ENCODE results near the gene NR3C2.

NR3C2 gene

DNA sequence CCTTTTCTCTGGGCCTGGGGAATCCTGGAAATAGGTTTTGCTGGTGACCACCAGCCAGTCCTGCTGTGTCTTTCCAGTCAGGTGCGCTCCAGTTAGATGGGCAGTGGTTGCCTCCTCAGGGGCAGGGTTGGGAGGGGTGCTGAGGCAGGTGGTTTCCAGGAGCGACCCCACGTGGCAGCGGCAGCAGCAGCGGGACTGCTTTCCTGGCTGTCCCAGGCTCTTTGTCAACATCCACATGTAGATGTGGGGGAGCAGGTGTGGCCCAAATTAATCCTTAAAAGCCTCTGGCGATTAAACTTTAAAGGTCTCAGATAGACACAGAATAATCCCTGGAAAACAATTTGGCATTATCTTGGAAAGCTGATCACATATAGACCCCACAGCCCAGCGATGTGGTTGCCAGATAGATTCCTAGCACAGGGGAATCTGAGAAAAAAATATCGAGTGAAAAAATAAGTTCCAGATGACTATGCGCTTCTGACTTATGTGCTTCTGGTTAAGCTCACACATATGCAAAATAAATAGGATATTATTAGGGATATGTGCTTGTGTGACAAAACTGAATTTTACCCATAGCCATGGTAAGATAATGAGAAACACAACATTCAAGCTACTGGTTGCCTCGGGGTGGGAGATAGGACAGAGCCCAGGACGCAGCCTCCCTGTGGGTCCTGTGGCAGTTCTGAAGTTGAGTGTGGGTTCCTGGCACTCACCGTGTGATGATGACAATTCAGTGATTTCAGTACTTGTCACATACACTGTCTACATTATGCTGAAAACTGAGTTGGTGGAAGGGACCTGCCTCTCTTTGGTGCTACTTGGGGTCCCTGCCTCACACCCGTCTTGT, 373.9 kb downstream of the NR3C2 start:
- no peak for DNase-seq

DNA sequence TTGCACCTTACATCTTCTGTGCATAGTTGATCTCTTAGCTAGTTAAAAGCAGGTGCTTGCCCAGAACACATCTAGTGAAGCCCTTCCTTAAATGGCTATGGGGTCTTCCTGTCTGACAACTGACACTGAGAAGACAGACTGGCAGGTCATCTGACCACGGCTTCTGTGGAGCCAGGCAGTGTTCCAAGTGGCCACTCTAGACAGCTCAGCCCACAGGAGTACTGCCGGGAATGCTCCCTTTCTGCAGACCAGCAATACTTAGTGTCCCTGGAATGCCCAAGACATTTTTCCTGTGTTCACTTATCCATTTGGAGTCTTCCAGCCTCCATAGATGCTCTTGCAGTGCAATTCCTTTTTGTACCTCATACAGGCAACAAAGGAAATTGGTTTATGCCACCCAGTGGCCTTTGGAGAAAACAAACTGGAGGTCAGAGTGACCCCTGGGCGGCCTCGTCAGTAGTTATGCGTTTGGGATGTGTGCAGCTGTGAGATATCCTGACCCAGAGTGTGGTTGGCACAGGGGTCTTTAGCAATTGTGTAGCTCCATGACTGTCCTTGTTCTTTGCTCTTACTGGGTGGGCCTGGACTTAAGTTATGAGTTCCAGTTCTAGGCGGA, 374.8 kb downstream of the NR3C2 start:
- no peak for DNase-seq

DNA sequence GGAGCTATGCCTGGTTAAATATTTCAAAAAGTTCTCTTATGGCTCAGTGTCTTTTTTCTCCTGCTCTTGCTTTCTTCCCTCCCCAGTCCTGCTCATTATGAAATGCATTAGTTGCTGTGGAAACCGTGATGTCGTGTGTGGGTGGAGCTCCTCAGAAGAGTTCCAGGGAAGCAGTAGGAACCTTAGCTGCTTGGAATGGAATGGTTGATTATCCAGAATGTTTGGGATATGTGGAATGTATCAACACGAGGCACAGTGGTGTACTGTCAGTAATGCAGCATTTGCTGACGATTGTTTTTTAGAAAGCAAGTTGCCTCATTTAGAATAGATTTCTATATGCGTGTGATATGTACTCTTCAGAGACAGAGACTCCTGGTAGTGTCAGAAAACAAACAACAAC, 377.1 kb downstream of the NR3C2 start:
- DNase-seq = no peak

DNA sequence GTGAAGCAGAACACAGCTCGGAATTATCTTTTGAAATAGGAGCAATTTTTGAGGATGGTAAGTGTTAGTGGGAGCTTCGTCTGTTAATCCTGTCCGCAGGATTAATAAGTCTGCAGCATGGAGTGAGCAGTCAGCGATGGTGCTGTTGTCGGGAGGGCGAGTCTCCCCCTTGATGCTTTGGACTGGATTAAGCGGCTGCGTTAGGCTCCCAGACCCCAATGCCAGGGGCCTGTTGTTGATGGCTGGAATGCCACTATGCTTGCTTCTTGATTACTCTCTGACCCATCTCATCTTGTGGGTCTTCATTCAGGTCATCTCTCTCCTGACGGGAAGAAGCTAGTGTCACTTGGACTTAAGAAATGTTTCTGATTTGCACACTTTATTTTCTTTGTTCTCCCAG, 377.8 kb downstream of the NR3C2 start:
- DNase-seq = no peak

DNA sequence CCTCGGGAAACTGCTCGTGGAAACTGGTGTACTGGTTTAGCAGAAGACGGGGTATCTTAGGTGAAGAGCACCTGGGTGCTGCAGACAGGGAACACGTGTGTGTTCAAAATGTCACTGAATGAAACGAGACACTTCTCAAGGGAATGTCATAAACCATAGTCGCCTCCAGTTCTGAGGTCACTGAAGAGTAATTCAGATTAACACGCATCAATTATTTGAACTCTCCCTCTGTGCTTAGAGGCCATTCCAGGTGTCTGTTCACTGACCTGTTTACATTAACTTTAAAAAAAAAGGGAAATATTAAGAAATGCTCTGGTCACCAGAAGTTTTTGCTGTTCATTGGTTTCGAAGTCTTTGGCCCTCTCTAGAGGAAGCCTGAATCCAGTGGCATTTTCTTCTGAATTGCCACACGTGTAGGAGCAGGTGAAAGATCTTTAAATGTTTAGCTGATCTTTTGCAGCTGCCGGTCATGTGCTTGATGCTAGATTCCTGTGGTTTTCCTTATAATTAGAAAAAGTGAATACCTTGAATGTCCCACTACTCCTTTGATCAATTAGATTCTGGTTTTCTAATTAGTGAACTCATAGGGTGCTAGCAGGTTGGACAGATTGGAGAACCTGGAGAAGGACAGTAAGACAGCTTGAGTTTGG, 379.8 kb downstream of the NR3C2 start:
- DNase-seq = no peak

DNA sequence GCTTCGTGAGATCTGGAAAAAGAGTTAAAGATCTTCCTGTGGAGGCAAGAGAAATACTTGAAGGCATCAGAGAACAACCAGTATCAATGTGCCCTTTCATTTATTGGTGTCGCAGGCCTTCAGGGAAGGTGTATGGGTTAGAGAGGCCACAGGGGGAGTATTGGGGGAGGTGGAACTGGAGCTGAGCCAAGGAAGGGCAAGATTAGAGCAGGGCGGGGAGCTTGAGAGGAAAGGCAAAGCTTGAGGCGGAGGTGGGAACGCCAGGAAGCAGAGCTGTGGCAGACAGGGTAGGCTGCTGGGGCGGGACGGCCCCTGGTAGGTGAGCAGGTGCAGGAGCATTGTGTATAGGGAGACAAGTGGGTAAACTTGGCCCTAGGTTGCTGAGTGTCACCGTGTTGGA, 380.4 kb downstream of the NR3C2 start:
- no peak for DNase-seq

DNA sequence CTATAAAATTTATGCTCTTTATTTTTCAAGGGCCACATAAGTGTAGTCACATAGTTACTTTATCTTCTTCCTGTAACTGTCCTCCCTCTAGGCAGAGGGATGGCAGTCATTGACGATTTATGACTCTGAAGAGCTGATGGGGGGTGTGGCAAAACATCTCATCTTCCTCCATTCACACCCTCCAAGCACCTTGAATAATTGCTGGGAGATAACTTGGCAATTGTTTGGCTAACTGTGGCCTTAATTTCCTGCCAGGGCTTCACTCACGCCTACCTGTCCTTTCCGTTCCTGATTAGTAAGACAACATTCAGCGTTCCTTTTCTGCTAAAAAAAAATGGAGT, 381.1 kb downstream of the NR3C2 start:
- DNase-seq = no peak

DNA sequence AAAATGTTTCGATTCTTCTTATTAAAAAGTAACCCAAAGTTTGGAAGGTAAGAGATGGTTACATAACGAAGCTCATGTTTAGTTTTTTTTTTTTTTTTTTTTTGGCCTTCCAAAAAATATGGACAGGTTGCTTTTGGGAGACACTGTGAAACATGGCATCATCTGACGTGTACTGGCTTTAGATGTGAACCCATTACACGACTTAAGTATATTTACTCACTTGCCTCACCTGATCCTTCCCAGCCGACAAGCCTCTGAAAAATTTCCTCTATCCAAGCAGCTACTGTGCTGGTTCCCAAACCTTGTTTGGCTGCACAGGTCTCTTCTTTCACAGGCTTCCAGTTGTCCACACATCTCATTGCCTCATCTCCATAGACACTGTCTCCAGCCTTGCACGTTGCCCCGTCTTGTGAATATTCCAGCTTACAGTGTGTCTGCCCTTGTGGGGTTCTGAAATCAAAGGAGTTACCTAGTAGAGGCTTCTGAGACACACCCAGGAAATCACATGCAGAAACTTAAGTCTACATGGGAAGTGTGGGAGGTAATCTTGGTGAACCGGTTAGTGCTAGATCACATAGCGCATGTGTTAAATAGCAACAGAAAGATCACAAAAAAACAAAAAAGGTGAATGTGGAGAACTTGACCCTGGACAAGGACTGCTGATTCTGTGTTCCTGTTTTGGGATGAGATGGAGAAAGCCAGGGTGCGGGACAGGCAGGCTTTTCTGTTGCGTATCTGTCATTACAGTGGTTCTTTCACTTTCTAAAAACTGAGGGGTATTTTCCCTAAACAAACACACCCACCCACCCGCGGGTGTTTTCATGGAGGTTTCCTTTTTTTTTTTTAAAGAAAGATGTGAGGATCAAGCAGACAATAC, 381.7 kb downstream of the NR3C2 start:
- DNase-seq = no peak

DNA sequence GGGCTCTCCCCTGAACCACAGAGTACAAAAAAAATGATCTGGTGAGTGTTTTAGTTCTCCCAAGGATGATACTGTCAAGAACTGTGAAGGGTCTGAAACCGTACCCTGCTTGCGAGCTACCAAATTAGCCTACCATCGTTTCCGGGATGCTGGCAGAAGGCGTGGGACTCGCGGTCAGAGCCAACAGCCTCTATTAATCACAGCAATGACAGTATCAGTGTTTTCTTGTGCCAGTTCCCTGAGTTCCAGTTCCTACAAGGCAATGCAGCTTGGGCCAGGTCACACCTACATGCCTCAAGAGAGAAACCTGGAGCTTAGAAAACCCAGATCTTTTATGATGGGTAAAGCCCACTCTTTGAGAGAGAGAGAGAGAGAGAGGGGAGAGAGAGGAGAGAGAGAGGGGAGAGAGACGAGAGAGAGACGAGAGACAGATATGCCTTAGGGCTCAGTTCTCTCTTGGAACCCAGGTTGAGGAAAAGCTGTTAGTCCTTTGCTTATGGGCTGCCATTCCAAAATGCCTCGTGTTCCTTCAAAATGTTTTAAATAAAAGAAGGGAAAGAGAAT, 382.5 kb downstream of the NR3C2 start:
- DNase-seq = no peak

DNA sequence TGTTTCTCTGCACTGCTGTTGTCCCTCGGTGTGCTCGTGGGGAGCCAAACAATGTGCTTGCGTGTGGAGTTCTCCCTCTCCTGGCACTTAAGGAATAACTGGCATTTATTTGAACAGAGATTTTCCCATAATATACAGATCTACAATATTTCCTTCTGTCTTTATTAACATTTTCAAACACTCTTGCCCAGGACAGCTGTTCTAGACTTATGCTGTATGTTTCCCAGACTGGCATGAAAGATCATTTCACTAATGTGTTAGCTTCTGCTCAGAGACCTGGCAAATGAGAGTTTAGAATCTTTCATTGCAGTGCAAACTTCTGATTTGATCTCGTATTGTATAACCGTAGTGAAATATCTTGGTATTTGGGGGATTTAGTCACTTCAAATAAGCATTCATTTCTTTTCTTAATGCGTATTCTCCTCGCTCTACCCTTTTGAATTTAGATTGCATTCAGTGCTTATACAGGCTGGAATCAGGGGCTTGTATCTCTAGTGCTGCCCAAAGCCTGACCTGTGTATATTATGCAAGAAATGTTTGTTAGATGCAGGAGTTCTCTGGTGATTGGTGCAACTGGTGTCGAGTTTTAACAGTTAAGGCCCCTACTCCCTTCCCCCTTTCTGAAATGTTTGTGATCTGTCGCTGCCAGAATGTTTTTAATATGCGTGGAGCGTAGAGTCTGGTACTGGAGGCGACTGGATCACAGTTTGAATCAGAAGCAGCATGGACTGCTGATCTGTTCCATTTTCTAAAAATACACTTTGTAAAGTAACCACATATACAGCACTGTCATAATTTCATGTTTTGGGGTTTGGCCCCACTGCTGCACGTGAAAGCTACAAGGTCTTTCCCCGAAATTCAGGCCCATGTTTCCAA, 384.0 kb downstream of the NR3C2 start:
- DNase-seq = no peak

DNA sequence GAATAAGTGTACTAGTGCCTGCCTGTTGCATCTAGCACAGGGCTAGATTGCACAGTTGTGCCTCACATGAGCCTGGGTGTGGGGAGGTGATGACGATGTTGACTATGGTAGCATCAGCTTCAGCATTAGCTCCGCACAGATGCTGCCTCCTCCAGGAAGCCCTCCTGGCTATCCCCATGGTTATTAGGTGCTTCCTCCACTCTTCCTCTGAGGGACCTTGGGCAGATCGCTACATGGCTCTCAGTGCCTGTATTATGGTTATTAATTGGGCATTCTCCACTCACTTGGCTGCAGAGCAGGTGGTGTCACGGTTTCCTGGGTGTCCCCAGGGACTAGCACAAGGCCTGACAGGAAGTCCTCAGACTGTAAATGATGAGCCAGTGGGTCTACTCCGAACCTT, 384.7 kb downstream of the NR3C2 start:
- DNase-seq = no peak

DNA sequence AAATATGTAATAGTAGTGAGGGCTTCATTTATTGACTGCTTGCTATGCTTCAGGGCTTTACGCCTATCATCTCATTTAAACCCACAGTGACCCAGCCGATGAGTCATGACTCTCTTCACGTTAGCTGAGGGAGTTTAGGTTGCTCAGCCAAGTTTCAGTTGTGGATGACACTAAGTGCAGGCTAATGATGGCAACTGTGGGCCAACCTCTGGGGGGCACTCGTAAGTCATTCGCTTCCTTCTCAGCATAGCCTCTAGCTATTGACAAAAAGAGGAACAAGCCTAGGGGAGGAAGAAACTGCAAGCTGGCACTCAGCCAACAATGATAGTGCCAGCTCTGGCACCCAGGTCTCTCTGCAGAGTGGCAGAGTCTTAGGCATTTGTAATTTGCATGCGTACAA, 385.3 kb downstream of the NR3C2 start:
- DNase-seq = peak; percentile 20 to 38 (median 24)

DNA sequence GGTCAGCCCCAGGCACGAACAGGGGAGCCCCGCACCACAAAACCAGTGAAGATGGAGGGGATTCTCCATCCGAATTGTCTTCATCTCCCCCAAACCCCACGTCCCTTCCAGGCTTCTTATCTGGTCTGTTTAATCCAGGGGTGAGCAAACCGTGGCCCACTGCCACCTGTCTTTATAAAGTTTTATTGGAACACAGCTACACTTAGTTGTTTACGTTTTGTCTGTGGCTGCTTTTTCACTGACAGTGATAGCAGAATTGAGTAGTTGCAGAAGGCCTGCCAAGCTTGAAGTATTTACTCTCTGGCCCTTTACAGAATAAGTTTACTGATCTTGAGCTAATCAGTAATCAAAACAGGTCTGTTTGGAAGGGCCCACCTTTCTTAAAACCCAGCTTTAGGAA, 386.4 kb downstream of the NR3C2 start:
- no peak for DNase-seq

DNA sequence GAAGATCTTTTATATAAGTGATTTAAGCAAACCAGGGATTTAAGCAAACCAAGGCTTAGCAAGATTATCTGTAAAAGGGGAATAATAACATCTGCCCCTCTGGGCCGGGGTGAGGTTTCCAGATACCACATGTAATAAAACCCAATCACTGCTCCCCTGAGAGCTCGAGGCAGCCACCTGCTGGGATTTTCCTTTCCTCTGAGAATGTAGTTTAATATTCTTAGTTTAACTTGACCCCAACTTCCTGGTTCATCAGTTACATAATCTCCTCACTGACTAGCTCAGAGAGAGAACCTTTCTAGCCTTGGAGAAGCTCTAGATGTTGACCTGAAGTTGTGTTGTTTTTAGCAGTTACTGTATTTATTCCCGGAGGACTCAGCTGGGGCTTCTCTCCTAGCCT, 387.9 kb downstream of the NR3C2 start:
- no peak for DNase-seq

DNA sequence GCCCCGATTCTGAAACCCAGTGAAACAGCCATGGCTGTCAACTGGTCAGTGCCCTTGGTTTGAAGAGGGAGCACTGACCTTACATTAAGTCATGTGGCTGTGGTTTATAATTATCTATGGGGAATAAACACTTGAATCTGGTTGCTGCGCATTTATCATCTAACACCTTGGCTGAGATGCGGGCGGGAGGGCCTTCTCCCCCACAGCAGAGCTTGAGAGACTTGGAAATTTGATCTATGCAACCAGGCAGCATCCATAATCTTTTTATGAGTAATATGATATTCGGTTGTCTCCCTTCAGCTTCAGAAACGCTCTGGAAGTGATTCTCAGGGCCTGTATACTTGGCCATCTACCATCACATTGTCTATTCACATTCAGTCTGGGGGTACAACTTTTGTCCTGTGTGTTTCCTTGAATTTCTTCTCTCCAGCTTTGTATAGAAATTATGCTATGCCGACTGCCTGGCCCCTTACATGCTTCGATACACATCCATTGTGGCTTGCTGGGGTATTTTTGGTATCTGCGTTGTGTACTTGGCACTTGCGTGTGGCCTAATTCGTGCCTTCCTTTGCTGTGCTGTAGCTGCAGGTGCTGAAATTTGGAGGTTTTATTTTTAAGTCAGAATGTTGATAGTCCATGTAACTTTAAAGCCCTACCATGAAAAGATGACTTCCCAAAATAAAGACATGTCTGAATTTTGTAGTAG, 388.8 kb downstream of the NR3C2 start:
- no peak for DNase-seq

DNA sequence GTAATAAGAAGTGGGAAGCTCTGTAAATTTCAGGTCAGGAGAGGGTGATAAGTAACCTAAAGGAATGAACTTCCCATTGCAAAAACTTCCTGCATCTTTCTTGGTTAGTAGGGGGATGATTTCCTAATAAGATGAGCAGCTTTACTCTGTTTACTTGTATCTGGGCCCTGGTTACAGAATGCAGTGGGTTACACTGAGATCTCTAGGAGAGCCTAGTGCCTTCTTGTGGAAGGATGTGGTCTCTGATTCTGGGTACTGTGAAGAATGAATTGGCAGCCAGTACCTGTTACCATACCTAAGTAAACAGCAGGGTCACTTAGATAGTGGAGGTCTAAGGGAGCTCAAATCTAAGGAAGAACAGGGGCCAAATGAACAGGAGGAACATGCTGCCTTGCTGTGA, 389.8 kb downstream of the NR3C2 start:
- peak in 2 of 4 experiments; percentile 3 to 5 for DNase-seq

DNA sequence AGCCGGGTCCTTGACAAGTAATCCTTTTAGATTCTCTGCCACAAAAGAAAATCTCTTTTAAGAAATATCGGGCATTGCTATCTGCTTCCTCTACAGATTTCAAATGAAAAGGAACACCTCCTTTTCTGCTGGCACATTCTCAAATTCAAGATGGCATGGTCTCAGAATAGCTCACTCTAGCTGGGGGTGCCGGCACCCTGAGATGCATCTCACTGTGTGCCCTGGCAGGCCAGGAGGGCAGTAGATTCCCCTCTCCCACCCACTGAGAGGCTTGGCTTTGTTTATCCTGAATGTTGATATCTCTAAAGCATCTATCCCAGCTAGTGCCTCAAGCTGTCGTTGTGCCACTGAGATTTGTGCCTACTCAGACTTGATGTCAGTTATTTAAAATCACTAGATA, 390.8 kb downstream of the NR3C2 start:
- DNase-seq = no peak

DNA sequence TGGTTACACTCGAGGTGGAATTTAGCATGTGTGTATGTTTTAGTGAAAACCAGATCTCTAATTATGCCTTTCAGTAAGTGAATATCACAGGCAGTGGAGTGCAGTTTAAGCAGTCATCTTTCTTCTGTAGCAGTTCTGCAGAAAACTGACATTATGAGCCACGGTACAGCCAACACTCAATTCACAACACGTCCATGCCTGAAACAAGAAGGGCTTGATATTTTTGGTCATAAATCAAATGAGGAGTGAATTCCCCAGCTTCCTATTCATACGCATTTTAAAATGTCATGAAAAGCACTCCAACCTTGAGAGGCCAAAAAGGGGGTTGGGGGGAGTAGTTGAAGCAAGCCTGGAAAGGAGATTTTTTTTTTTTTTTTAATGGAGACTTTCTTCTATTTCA, 393.6 kb downstream of the NR3C2 start:
- DNase-seq = no peak

DNA sequence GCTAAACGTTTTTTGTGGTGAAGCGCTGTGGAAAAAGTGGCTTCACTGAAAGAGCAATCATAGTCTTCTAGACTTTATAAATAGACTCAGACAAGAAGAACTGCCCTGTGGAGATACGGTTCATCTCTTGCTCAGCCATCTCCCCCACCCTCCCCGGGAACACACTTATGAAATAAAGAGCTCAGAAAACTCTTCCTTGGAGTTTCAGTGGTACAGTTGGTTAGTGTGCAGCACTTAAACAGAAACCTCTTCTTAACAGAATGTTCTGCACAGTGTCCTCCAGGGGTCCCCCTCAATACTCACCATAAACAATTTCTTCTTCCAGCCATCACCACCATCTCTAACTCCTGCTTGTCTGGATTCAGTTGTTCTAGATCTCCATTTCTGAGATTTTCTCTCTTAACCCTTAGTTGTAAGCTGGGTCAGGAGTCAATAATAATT, 397.3 kb downstream of the NR3C2 start:
- no peak for DNase-seq

DNA sequence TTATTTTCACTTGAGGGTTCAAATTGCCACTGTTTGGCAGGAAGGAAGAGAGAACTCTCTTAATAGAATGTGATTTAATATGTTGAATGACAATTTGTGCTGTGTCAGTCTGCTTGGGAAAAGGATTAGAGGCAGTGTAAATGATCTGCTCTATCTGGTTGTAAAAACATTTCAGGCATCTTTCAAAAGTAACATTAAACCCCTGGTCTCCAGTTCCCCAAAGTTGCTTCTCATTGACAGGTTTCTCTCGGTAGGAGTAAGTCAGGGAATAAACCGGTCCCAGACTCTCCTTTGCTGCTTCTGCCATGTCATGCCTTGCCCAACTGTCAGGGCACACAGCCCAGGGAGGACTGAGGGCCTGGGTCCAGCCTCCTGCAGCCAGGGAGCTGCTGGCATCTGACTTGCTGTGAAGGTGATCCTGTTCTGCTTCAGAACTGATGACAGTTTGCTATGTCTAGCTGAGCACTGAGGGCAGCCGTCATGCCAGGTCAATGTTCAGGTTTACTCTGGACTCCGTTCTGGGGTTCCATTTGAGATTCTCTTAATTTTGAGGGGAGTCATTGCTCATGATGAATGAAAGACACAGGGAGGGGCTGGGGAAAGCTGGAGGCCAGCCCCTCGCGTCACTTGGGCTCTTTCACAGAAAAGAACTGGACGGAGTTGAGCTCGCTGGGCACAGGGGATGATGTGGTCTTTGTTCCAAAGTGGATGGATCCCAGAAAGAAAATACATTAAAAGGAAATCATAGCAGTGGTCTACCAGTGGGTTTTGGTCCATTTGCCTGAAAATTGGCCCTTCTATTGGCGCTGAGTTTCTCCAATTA, 397.9 kb downstream of the NR3C2 start:
- DNase-seq = no peak

Data from activated CD4-positive, CD25-positive, alpha-beta regulatory T cell (primary cell).